ENCODE measurements around the gene BGN.

- TF ChIP-seq FOXM1 (IDR thresholded peaks at IDR 0.05; ENCODE audit: borderline replicate concordance, low read depth) (no peak), EP300 (IDR thresholded peaks at IDR 0.05; ENCODE audit: borderline replicate concordance) (no peak), TAF1 (IDR thresholded peaks at IDR 0.05; ENCODE audit: low read depth) (no peak), EGR1 (IDR thresholded peaks at IDR 0.05) (no peak), TEAD4 (IDR thresholded peaks at IDR 0.05) (no peak), YY1 (IDR thresholded peaks at IDR 0.05; ENCODE audit: low read depth) (no peak), CEBPB (IDR thresholded peaks at IDR 0.05) (no peak), RAD21 (IDR thresholded peaks at IDR 0.05; ENCODE audit: low read depth) (no peak), TCF12 (IDR thresholded peaks at IDR 0.05; ENCODE audit: low read depth) (no peak), ZBTB7A (IDR thresholded peaks at IDR 0.05; ENCODE audit: low read depth) (no peak), CREB1 (IDR thresholded peaks at IDR 0.05; ENCODE audit: low read depth) (no peak)
- TF ChIP-seq, protein P1, sequence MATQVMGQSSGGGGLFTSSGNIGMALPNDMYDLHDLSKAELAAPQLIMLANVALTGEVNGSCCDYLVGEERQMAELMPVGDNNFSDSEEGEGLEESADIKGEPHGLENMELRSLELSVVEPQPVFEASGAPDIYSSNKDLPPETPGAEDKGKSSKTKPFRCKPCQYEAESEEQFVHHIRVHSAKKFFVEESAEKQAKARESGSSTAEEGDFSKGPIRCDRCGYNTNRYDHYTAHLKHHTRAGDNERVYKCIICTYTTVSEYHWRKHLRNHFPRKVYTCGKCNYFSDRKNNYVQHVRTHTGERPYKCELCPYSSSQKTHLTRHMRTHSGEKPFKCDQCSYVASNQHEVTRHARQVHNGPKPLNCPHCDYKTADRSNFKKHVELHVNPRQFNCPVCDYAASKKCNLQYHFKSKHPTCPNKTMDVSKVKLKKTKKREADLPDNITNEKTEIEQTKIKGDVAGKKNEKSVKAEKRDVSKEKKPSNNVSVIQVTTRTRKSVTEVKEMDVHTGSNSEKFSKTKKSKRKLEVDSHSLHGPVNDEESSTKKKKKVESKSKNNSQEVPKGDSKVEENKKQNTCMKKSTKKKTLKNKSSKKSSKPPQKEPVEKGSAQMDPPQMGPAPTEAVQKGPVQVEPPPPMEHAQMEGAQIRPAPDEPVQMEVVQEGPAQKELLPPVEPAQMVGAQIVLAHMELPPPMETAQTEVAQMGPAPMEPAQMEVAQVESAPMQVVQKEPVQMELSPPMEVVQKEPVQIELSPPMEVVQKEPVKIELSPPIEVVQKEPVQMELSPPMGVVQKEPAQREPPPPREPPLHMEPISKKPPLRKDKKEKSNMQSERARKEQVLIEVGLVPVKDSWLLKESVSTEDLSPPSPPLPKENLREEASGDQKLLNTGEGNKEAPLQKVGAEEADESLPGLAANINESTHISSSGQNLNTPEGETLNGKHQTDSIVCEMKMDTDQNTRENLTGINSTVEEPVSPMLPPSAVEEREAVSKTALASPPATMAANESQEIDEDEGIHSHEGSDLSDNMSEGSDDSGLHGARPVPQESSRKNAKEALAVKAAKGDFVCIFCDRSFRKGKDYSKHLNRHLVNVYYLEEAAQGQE (IDR thresholded peaks at IDR 0.05; ENCODE audit: low read depth): no peak
- TF ChIP-seq, protein P2, sequence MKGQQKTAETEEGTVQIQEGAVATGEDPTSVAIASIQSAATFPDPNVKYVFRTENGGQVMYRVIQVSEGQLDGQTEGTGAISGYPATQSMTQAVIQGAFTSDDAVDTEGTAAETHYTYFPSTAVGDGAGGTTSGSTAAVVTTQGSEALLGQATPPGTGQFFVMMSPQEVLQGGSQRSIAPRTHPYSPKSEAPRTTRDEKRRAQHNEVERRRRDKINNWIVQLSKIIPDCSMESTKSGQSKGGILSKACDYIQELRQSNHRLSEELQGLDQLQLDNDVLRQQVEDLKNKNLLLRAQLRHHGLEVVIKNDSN (IDR thresholded peaks at IDR 0.05): no peak
- TF ChIP-seq, protein P3, sequence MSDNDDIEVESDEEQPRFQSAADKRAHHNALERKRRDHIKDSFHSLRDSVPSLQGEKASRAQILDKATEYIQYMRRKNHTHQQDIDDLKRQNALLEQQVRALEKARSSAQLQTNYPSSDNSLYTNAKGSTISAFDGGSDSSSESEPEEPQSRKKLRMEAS (IDR thresholded peaks at IDR 0.05): no peak
These were observed 48.7 kb upstream of the BGN start, which contains the start of gene TREX2 for GRCh38 chrX:153445856-153446635.

All from Ishikawa (cell line).